ENCODE results near the gene SARS2.

GRCh38 chr19:38958301-38958700, 27.7 kb upstream of the SARS2 start:
- TF ChIP-seq, protein P1, sequence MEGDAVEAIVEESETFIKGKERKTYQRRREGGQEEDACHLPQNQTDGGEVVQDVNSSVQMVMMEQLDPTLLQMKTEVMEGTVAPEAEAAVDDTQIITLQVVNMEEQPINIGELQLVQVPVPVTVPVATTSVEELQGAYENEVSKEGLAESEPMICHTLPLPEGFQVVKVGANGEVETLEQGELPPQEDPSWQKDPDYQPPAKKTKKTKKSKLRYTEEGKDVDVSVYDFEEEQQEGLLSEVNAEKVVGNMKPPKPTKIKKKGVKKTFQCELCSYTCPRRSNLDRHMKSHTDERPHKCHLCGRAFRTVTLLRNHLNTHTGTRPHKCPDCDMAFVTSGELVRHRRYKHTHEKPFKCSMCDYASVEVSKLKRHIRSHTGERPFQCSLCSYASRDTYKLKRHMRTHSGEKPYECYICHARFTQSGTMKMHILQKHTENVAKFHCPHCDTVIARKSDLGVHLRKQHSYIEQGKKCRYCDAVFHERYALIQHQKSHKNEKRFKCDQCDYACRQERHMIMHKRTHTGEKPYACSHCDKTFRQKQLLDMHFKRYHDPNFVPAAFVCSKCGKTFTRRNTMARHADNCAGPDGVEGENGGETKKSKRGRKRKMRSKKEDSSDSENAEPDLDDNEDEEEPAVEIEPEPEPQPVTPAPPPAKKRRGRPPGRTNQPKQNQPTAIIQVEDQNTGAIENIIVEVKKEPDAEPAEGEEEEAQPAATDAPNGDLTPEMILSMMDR (conservative IDR thresholded peaks at IDR 0.05; ENCODE audit: low read length) = no peak
- no peak for TF ChIP-seq EZH2phosphoT487 (IDR thresholded peaks at IDR 0.05; ENCODE audit: borderline replicate concordance)

All from Loucy (cell line).